GM18867 (cell line): ENCODE measurements around the gene TFDP1.

Experiments used
- ATAC-seq: cut with Tn5 transposase; IDR thresholded peaks from one replicate; pipeline ENCODE4 v1.9.1; 2021; ENCODE audit warnings: mild to moderate bottlenecking, moderate library complexity; ENCODE audit not compliant: unreplicated experiment

The TFDP1 gene

DNA sequence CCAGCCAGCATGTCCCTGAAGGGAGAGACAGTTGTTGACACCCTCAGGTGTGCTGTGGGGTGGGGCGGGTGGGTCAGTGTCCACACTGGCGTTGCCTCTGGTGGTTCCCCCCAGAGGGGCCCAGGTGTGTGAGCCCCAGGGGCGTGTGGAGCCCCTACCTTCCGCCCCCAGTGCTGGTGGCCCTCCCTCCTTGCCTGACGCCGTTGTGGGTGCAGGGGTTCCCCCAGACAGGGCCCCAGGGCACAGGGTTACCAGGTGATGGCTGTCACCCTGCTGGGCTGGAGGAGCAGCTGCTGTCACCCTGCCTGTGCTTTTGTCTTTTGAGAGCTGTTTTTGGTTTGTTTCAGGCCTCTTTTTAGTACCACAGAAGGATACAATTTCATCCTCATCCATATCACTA lies 46.3 kb downstream of the TFDP1 start:
- no peak for ATAC-seq

DNA sequence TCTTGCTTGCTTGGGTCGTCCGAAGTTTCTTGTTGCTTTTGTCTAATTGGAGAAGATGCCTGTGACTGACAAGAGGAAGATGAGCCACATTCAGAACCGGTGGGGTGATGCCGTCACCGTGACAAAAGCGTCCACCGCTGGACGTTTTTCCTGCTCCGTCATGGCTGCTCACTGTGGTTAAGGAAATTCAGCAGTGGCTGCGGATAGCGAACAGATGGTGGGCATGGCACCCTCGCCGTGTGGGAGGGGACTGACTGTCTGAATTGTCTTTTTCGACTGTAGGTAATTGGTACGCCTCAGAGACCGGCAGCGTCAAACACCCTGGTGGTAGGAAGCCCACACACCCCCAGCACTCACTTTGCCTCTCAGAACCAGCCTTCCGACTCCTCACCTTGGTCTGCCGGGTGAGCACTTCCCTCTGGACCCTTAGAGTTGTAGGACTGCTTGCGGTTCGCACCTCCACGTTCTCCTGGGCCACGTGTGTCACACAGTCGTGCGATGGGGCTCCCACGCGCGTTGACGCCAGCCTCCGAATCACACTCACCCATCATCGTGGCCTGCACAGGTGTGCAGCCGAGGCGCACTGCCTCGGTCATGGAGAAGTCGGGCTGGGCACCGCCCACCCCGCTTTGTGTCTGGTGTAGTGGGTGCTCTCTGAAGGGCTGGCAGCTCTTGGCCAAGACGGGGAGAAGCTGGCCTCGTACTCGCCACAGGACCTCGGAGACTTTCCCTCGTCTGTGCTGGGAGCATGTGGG lies 47.0 kb downstream of the TFDP1 start:
- no peak for ATAC-seq

DNA sequence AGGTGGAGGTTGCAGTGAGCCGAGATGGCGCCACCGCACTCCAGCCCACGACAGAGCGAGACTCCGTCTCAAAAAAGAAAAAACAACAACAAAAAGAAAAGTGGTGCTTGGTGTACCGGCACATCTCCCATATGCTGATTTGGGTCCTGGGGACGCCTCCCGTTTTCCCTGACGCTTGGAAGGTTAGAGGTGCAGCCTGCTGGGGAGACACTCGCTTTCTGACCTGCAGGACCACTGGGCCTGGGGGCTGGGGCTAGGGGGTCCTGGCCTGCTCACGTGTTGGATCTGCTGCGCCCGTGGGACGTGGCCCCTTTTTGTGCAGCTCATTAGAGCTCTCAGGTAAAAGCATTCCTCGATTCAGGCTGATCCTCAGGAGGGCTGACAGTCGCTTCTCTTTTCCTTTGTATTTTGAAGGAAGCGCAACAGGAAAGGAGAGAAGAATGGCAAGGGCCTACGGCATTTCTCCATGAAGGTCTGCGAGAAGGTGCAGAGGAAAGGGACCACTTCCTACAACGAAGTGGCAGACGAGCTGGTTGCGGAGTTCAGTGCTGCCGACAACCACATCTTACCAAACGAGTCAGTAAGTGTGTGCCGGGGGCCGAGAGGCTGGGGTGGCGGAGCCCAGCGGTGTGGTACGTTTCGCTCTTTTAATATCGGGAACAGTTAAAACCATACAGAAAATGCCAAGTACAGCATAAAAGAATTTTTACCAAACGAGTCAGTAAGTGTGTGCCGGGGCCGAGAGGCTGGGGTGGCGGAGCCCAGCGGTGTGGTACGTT lies 48.3 kb downstream of the TFDP1 start:
- ATAC-seq, result no peak

DNA sequence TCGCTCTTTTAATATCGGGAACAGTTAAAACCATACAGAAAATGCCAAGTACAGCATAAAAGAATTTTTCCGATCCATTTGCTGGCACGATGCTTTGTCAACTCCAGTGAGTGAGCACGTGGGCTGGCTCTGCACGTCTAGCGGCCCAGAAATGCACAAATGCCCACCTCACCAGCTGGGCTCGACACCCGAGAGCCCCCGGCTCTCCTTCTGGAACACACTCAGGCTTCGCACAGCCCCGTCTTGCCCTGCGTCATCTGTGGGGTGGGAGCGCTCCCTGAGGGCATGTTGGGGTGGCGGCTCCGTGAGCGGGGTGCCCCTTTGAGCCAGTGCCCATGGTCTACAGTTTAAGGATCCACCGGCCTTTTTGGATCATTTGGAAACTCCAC lies 48.9 kb downstream of the TFDP1 start:
- ATAC-seq, result no peak

DNA sequence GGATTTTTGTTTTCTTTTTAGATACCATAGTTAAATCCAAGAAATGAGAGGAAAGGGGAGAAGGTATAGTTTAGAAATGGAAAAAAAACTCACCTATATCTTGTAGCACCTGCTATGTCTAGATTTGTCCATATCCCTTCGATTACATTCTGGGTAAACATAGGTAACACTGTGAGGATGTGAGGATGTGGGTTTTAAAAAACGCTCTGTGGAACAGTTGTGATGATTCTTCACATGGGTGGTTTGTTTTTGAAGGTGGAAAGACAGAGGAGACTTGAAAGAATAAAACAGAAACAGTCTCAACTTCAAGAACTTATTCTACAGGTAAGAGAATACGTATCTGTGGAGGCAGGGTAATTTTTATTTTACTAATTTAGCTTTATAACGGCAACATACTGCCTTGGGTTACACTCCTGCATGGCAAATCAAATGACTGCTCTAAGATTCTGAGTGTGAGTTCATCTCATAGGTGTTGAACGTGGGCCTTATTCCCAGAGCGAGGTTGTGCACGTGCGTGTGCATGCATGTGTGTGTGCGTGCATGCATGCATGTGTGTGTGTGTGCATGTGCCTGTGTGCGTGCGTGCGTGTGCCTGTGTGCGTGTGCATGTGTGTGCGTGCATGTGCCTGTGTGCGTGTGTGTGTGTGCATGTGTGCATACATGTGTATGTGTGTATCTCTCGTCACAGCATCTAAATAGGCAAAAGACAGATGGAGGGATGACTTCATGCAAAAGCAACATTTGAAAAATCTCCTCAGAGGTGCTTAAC lies 49.9 kb downstream of the TFDP1 start:
- no peak for ATAC-seq

DNA sequence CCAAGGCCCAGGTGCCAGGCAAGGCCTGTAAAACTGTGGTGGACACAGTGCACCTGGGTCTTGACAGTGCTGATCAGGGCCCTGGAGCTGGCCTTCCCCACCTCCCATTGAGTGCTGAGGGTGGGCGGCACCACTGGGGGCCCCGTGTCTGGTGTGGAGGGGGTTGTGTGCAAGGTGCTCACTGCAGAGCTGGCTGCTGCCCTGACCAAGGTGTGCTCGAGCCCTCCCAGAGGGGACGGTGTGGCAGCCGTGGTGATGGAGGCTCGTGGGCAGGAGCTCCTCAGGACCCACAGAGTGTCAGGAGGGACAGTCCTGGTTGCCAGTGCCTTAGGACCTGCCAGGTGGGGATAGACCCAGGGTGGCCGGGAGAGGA lies 50.5 kb downstream of the TFDP1 start:
- no peak for ATAC-seq

DNA sequence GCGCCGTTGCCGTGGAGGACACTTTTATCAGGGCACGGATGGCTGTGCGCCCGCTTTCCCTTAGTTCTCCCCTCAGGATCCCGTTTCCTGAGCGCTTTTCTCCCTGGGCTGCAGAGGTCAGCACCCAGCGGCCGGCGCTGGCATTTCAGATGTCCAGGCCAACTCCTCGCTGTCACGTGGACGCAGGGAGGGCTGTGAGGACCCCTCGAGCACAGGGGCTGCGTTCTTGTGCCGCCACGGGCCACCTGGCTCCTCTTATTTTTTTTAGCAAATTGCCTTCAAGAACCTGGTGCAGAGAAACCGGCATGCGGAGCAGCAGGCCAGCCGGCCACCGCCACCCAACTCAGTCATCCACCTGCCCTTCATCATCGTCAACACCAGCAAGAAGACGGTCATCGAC lies 51.2 kb downstream of the TFDP1 start:
- ATAC-seq, result no peak

DNA sequence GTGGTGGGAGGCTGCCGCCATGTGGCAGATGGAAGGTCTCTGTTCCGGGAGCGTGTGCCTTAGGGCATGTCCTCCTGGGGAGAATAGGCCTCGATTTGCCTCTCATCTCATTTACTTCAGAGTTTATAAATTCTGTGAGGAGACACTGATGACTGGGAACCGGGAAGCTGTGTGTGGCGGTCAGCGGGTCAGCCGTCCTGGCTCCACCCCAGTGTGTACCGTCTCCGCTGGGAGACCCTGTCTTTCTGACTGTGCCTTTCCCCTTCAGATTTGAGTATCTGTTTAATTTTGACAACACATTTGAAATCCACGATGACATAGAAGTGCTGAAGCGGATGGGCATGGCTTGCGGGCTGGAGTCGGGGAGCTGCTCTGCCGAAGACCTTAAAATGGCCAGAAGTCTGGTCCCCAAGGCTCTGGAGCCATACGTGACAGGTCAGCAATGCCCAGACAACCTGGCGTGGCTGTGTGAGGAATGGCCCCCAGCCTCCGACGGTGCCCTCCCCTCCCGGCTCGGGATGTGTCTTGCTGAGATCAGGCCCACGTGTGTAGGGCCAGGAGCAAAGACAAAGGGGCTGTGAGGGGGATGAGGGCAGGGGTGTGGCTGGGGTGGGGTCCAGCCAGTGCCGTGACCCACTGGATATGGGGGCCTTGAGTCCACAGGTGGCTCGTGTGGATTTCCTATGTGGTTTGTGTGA lies 51.9 kb downstream of the TFDP1 start:
- no peak for ATAC-seq

DNA sequence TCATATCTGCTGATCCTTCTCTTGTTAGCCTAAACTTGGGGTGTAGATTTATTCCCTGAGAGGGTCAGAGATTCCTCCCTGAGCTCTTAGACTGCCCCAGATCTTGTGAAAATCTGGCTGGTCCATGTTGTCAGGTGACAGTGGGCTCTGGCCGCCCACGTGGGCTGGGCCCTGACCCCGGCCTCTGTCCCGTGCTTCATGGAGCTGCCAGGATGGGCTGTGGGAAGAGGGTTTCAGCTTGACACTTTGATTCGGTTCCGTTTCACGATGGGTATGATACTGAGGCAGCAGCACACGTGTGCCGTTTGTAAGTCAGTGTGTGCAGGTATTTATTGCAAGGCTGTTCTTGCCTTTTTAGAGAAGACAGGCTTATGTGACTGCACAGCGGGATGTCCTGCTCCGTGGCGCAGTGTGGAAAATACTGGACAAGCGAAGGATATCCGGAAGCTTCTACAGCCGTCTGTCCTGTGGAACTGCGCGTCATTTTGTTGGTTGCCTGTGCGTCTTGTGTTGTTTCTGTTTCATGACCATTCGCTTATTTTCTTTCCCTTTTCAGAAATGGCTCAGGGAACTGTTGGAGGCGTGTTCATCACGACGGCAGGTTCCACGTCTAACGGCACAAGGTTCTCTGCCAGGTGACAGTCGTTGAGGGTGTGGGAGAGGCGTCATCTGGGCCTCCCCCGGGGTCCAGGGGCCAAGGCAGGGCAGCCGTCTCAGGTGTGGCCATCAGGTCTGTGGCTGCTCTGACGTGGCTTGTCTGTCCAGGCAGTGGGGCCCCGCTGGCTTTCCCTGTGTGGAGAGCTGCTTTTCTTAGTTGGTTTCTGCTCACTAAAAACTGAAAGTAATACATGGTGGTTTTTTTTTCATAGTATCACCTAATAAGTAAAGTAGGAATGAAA lies 53.0 kb downstream of the TFDP1 start:
- no peak for ATAC-seq

DNA sequence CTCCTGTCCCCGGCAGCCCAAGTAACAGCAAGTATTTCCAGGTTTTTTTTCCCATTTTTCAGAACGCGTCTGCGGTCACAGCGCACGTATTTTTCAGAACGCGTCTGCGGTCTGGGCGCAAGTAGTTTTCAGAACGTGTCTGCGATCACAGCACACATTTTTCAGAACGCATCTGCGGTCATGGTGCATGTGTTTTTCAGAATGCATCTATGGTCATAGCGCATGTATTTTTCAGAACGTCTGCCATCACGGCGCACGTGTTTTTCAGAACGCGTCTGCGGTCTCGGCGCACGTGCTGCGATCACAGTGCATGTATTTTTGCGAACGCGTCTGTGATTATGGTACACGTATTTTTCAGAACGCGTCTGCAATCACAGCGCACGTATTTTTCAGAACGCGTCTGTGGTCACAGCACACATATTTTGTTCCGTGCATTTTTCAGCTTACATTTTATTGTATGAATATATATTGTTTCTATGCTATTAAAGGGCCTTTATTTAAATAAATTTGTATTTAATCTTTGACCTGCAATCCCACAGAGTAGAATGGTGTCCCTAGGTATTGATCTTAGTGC lies 53.7 kb downstream of the TFDP1 start:
- ATAC-seq, result no peak

DNA sequence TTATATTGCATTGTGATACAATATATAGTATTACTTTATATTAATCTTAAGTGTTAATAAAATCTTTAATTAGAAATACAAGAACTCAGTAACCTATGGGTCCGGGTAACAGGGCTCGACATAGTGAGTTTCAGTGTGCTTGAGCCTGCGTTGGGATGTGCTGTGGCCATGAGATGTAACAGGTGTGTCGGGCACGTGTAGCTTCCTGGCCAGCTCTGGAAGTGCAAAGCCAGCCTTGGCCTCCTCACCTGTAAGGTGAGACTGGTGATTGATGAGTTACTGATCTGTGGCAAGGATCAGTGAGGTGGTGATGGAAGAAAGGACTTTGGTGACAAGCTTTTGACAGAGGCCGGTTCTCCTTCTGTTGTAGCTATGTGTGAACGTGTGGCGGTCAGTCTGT lies 54.3 kb downstream of the TFDP1 start:
- no peak for ATAC-seq

DNA sequence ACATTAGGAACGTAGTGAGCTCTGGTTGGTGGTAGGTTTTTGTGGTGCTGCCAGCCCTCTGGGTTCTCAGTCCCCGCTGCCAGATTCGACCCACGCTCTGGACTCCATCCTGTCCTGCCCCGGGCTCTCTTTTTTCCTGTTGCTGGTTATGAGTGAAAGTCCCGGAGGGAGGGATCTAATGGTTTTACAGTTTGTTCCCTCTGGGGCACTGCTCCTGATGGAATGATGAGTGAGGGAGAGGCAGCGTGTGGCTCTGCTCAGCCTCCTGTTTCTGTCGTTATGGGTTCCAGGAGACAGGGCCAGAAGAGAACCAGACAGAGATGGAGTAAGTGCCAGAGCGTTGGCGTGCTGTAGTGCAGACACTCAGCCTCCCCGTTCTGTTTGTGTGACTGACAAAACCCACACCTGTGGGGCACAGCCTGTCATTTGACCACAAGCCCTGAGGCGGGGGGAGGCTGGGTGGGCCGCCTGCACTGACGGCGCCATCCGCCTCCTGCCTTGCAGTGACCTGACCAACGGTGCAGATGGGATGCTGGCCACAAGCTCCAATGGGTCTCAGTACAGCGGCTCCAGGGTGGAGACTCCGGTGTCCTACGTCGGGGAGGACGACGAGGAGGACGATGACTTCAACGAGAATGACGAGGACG lies 55.2 kb downstream of the TFDP1 start:
- no peak for ATAC-seq

DNA sequence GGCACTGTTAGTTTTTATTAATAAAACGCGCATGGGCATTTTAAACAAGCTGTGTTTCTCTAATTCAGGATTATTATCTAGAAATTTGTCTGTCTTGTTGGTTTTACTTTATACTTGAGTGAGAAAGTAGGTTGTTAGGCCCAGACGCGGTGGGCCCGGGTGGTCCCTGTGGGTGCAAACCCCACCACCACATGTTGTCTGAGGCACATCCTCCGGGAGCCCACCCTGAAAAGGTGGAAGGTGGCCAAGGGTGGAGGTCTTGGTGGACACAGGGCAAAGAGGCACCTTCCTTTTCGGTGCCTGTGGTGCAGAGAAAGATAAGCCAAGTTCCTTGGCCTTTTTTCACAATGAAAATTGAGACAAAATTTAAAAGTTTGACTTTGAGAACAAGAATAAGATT lies 56.9 kb downstream of the TFDP1 start:
- ATAC-seq, result no peak

DNA sequence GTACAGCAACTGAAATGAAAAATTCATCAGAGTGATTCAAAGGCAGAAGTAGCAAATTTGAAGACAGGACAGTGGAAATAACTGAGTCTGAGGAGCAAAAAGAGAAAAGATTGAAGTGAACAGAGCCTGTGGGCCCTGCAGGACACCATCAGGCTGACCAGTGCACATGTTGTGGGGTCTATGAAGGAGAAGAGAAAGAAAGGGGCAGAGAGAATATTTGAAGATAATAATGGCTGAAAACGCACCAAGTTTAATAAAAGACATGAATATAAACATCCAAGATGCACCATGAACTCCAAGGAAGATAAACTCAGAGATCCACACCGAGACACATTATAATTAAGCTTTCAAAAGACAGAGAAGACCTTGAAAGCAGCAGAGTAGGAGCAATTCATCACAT lies 58.0 kb downstream of the TFDP1 start:
- ATAC-seq, result no peak

DNA sequence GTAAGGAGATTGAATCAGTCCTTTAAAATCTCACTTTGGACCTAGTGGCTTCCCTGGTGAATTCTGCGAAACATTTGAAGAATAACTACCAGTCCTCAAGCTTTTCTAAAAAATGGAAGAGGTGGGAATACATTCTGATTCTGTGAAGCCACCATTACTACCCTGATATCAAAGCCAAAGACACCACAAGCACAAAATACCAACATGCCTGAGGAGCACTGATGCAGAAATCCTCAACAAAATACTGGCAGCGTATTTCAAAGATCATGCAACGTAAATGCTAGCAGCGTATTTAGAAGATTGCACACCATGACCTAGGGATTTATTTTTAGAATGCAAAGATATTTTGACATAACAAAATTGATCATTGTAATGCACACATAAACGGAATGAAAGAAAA lies 59.0 kb downstream of the TFDP1 start:
- ATAC-seq, result no peak

DNA sequence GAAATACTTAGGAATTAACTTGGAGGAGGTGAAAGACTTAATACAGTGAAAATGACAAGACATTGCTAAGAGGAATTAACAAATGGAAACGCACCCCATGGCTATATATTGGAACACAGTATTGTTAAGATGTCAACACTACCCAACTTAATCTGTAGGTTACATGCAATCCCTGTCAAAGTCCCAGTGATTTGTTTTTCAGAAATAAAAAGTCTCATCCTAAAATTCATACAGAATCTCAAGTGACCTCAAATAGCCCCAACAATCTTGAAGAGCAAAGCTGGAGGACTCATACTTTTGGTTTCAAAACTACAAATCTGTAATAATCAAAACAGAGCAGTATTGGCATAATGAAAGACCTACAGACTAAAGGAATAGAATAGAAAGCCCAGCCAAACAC lies 60.2 kb downstream of the TFDP1 start:
- no peak for ATAC-seq

DNA sequence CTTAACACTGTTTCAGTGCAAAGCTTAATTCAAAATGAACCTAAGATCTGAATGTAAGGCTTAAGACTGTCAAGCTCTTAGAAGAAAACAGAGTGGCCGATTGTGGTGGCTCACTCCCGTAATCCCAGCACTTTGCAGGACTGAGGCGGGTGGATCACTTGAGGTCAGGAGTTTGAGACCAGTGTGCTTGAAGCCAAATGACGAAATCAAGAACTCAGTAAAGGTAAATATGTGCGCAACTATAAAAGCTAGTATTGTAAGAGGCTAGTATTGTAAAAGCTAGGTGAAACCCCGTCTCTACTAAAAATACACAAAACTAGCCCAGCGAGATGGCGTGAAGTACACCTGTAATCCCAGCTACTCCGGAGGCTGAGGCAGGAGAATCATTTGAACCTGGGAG lies 60.8 kb downstream of the TFDP1 start:
- ATAC-seq, result no peak

DNA sequence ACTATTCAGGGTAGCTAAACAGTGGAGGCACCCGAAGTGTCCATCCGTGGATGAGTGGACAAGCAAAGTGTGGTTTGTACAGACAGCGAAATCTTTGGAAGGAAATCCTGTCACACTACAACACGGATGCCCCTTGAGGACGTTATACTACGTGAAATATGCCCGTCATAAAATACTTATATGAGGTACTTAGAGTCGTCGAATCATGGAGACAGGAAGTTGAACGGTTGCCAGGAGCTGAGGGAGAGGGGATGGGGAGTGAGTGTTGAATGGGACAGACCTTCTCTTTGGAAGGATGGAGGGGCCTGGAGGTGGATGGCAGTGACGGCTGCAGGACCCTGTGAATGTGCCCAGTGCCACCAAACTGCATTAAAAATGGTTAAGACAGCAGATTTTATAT lies 61.8 kb downstream of the TFDP1 start:
- no peak for ATAC-seq

DNA sequence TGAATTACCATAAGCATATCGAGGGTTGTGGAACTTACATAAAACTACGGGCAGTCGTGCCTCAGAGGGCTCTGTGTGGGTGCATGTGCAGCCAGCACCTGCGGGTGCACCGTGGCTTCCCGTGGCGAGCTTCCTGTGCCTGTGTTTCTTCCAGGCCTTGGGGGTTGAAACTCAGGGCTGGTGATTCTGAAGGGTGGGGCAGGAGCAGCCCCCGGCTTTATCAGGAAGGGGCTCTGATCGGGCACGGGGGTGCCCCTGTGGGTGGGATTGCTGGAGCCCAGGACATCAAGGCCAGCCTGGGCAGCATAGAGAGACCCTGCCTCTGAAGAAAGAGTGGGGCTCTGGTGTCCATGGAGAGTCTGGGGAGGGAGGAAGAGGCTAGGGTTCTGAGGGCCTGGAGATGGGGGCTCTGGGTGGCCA lies 62.4 kb downstream of the TFDP1 start:
- no peak for ATAC-seq
